ENCODE measurements around the gene NOL9. TPM values are rescaled to one million over a fixed set of nuclear protein-coding genes. Genes with fewer than 3 reads are reported as not detected.

NOL9 gene
- total RNA-seq, 2 experiments from 2014 or later = 52.3 to 54.1 TPM

GRCh38 chr1:6585841-6586240 is 31.5 kb upstream of the NOL9 start:
- no peak for DNase-seq
- H3K36me3 Mint-ChIP-seq (ENCODE audit: low read depth) = peaks cover 35% of the 10 kb centered on the region
- peaks cover 42% of the 10 kb centered on the region for H3K4me1 Mint-ChIP-seq (ENCODE audit: low read depth)

GRCh38 chr1:6585081-6585722 is 30.9 kb upstream of the NOL9 start:
- H3K4me3 ChIP-seq (ENCODE audit: low read length) = no peak overlapping the region
- H3K36me3 Mint-ChIP-seq (ENCODE audit: low read depth) = peaks cover 34% of the 10 kb centered on the region
- CTCF ChIA-PET = no interaction called here
- DNase-seq (no peak), ATAC-seq (ENCODE audit: poor library complexity) (no peak)
- POLR2A ChIA-PET = interaction anchor here (7.2 kb wide), 1 partner anchor 17 kb away, joined by 139 read pairs; the partner anchor contains the start of gene KLHL21
- H3K27me3 ChIP-seq (ENCODE audit: control insufficient read depth in 1 of 2, insufficient read depth in 2 of 2, low read length in 2 of 2) = no peaks in the 10 kb centered on the region
- H3K27me3 Mint-ChIP-seq = no peaks in the 10 kb centered on the region
- TF ChIP-seq CTCF (IDR thresholded peaks at IDR 0.05) = no peak
- no peak overlapping the region for H3K27ac ChIP-seq (ENCODE audit: low read depth in 1 of 2, low read length in 2 of 2)
- H3K9me3 Mint-ChIP-seq = no peaks in the 10 kb centered on the region
- H3K9me3 ChIP-seq (ENCODE audit: control insufficient read depth in 1 of 2, insufficient read depth in 1 of 2, low read length in 2 of 2) = no peaks in the 10 kb centered on the region
- H3K36me3 ChIP-seq (ENCODE audit: insufficient read depth, low read length) = peaks cover 33% of the 10 kb centered on the region
- H3K4me1 Mint-ChIP-seq (ENCODE audit: low read depth) = peaks cover 43% of the 10 kb centered on the region
- intact Hi-C loops (cut with DNase I, micrococcal nuclease) = no loop called here
- peaks cover 54% of the 10 kb centered on the region for H3K4me1 ChIP-seq (ENCODE audit: insufficient read depth, low read length)
- H3K4me3 Mint-ChIP-seq = peak overlapping the region; percentile 27
- peak overlapping the region; percentile 66 for H3K27ac Mint-ChIP-seq

More at GRCh38 chr1:6585841-6586240, 31.5 kb upstream of the NOL9 start:
- intact Hi-C loops (cut with DNase I, micrococcal nuclease) = no loop called here
- ChIA-PET POLR2A (no interaction called here), CTCF (no interaction called here)
- no peak overlapping the region for H3K4me3 ChIP-seq (ENCODE audit: low read length)
- TF ChIP-seq CTCF (IDR thresholded peaks at IDR 0.05) = no peak
- H3K27me3 ChIP-seq (ENCODE audit: control insufficient read depth in 1 of 2, insufficient read depth in 2 of 2, low read length in 2 of 2) = no peaks in the 10 kb centered on the region
- Mint-ChIP-seq H3K27ac (no peak overlapping the region), H3K9me3 (no peaks in the 10 kb centered on the region), H3K4me3 (no peak overlapping the region), H3K27me3 (no peaks in the 10 kb centered on the region)
- no peak overlapping the region for H3K27ac ChIP-seq (ENCODE audit: low read depth in 1 of 2, low read length in 2 of 2)
- H3K36me3 ChIP-seq (ENCODE audit: insufficient read depth, low read length) = peaks cover 39% of the 10 kb centered on the region
- no peaks in the 10 kb centered on the region for H3K9me3 ChIP-seq (ENCODE audit: control insufficient read depth in 1 of 2, insufficient read depth in 1 of 2, low read length in 2 of 2)
- ATAC-seq (ENCODE audit: poor library complexity) = no peak
- peaks cover 52% of the 10 kb centered on the region for H3K4me1 ChIP-seq (ENCODE audit: insufficient read depth, low read length)

GRCh38 chr1:6584126-6585080 is 30.1 kb upstream of the NOL9 start:
- peaks cover 25% of the 10 kb centered on the region for H3K36me3 ChIP-seq (ENCODE audit: insufficient read depth, low read length)
- no peak overlapping the region for H3K27ac ChIP-seq (ENCODE audit: low read depth in 1 of 2, low read length in 2 of 2)
- Mint-ChIP-seq H3K27me3 (no peaks in the 10 kb centered on the region), H3K4me1 (ENCODE audit: low read depth) (peaks cover 50% of the 10 kb centered on the region), H3K27ac (peak overlapping the region; percentile 66), H3K36me3 (ENCODE audit: low read depth) (peaks cover 33% of the 10 kb centered on the region), H3K9me3 (no peaks in the 10 kb centered on the region), H3K4me3 (peak overlapping the region; percentile 27)
- ChIA-PET POLR2A (interaction anchor here (7.2 kb wide), 1 partner anchor 18 kb away, joined by 139 read pairs; the partner anchor contains the start of gene KLHL21), CTCF (interaction anchor here (1.3 kb wide), 1 partner anchor 30 kb away, joined by 5 read pairs; the partner anchor contains the start of gene NOL9)
- no peaks in the 10 kb centered on the region for H3K9me3 ChIP-seq (ENCODE audit: control insufficient read depth in 1 of 2, insufficient read depth in 1 of 2, low read length in 2 of 2)
- TF ChIP-seq CTCF (IDR thresholded peaks at IDR 0.05) = no peak
- ATAC-seq (ENCODE audit: poor library complexity) (no peak), DNase-seq (no peak)
- H3K27me3 ChIP-seq (ENCODE audit: control insufficient read depth in 1 of 2, insufficient read depth in 2 of 2, low read length in 2 of 2) = no peaks in the 10 kb centered on the region
- H3K4me3 ChIP-seq (ENCODE audit: low read length) = no peak overlapping the region
- intact Hi-C loops (cut with DNase I, micrococcal nuclease) = no loop called here
- peaks cover 58% of the 10 kb centered on the region for H3K4me1 ChIP-seq (ENCODE audit: insufficient read depth, low read length)
